LNCAP (cell line): ENCODE results near the gene CHMP4B.

Experiments used
- TF ChIP-seq, protein P1 (sequence below): fragments of 450-650 bp; IDR thresholded peaks from 2 replicates; pipeline ENCODE4 v1.5.1; 2017; ENCODE audit warnings: mild to moderate bottlenecking

The CHMP4B gene

DNA sequence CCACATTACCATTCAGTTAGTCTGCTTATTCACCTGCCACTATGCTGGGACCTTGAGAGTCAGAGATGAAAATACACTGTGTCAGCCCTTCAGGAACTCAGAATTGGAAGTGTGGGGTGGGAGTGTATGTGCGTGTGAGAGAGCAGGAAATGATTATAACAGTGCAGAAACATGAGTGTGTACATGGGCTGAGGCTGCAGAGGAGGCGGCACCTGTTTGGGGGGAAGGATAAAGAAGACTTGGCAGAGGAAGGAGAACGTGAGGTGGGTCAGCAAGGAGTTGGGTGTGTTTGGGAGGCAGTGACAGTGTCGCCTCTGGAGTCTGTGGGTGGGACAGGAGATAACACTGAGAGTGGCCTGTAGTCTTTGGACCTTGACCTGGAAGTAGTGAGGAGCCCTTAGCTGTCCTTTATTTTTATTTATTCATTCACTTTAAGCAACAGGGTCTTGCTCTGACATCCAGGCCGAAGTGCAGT, 3.1 kb downstream of the CHMP4B start:
- TF ChIP-seq, protein P1, sequence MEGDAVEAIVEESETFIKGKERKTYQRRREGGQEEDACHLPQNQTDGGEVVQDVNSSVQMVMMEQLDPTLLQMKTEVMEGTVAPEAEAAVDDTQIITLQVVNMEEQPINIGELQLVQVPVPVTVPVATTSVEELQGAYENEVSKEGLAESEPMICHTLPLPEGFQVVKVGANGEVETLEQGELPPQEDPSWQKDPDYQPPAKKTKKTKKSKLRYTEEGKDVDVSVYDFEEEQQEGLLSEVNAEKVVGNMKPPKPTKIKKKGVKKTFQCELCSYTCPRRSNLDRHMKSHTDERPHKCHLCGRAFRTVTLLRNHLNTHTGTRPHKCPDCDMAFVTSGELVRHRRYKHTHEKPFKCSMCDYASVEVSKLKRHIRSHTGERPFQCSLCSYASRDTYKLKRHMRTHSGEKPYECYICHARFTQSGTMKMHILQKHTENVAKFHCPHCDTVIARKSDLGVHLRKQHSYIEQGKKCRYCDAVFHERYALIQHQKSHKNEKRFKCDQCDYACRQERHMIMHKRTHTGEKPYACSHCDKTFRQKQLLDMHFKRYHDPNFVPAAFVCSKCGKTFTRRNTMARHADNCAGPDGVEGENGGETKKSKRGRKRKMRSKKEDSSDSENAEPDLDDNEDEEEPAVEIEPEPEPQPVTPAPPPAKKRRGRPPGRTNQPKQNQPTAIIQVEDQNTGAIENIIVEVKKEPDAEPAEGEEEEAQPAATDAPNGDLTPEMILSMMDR, result no peak

DNA sequence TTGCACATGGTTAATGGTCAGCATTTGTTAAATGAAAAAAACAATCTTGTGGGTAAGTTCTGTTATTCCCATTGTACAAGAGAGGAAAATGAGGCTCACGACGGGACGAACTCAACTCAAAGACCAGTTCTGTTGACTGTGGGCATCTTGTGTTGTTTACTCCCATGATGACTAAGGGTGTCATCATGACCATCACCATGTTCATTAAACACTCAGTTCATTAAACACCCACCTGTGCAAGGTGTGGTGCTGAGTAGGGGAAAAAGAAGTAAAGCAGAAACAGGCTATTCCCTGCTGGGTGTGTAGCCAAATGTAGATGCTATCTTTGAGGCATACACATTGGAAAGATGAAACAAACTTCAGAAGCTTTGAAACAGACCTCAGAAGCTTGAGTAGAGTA, 4.5 kb downstream of the CHMP4B start:
- TF ChIP-seq, protein P1, result no peak

DNA sequence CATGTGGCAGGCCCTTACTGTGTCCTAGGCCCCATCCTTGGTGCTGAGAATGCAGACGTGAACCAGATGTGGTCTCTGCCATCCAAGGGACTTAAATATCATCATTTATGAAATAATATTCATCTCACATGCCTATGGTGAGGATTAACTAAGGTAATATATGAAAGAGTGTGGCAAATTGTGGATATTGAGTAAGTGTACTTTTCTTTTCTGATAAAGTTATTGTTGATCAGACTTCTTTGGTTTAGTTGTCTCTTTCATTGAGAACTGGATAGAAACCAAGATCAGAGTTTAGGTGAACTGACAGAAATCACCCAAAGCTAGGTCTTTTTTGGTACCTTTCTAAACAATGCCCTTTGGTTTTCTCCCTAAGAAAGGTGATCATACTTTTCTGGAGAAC, 5.0 kb downstream of the CHMP4B start:
- TF ChIP-seq, protein P1, result no peak

DNA sequence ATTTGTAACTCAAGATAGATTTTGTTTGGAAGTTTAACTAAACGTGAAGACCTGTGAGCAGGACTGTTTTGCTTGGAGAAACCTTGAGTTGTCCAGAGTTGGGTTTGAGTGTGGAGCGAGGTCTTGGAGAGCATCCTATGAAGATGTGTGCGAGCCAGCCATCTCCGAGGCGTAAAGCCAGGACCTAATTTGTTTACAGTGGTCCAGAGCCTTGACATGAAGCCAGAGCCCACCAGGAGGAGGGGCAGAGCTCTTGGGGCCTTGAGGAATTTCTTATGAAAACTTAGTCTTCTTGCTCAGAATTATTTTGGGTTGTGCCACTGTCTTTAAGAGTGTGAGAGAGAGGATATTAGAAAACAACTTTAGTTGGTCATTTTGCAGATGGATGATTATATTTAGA, 6.3 kb downstream of the CHMP4B start:
- TF ChIP-seq, protein P1, result no peak

DNA sequence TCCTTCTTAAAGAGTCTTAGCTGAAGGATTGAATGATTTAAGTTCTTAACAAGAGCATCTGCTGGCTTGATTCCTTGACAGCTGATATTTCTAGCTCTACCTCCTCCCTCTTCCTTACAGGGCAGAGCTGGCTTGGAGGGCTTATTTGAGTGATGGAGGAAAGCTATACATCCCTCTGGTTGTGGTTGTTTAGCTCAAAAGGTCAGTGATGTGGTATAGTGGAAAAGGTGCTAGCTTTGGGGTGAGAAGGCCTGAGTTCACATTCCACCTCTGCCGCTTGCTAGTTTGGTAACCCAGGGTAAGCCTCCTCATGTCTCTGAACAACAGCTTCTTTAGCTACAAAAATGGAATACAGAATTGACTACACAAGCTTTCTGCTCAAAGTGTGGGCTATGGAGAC, 8.3 kb downstream of the CHMP4B start:
- TF ChIP-seq, protein P1, result no peak

DNA sequence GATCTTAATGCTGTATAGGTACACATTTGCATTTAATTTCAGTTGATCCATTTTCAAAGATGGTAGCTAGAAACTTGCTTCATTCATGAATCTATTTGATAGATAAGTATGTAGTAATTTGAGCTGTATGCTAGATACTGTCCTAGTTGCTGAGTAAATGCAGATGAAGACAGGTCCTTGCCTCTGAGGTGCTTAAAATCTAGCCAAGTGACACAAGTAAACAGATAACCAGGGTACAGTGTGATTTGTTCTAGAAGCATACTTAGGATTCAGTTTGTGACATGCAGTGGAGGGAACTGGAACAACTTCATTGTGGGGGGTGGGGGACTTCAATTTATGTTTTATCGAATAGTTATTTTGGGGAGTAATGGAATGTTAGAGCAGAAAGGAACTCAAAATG, 9.2 kb downstream of the CHMP4B start:
- TF ChIP-seq, protein P1, result no peak

DNA sequence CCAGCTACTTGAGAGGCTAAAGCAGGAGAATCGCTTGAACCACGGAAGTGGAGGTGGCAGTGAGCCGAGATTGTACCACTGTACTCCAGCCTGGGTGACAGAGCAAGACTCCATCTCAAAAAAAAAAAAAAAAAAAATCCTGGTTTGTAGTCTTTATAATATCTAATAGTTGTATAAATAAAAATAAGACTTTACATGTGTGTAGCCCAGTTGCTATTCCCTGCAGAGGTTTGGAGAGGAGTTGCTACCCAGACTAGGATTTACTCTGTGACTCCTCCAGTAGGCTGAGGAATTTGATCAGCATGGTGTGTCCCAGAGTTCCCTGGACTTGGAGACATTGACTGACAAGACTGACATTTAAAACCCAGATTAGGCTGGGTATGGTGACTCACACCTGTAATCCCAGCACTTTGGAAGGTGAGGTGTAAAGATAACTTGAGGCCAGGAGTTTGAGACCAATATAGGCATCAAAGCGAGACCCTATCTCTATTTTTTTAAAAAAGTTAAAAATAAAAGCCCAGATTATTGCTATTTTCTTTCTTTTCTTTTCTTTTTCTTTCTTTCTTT, 10.2 kb downstream of the CHMP4B start:
- TF ChIP-seq, protein P1, result no peak

DNA sequence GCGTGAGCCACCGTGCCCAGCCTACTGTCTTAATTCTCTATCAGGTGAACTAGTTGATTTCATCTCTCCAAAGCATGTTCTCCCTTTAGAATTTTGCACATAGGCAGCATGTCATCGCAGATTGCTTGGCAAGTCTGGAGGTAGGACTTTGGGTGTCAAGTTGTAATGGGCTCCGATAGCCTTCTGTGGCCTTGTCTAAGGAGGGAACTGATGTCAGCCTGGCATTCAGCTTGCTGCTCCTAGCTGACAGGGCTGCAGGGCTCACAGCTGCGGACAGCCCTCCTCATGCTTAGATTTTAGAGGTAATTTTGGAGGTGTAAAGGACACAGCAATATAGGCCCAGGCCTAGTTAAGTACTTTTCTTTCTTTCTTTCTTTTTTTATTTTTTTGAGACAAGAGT, 11.3 kb downstream of the CHMP4B start:
- TF ChIP-seq, protein P1, result no peak
